HEK293 (cell line): Measurements from ENCODE around the gene TCIRG1.

Experiments used
- CTCF ChIA-PET: fragments of 350-600 bp; formaldehyde crosslinking; extraction: SDS; loops from one replicate; lab custom pipeline; 2021; ENCODE audit warnings: antibody characterized with exemption; lab: Yijun Ruan, JAX
- POLR2A ChIA-PET: fragments of 300-600 bp; formaldehyde crosslinking; extraction: SDS; loops from one replicate; lab custom pipeline; 2020; ENCODE audit warnings: antibody characterized with exemption, inconsistent platforms; lab: Yijun Ruan, JAX
- H3K27ac ChIP-seq: fragments of 200-500 bp; sonication (Bioruptor generic); 2 replicates; pipeline ENCODE4 v1.5.1; 2014; ENCODE audit warnings: low read depth, low read length, control low read depth, inconsistent platforms; ENCODE audit errors: extremely low read depth
- H3K36me3 ChIP-seq, 2 experiments: fragments of 200-500 bp in 1 of 2; sonication (Bioruptor generic) in 1 of 2; 1 replicate in 1 of 2; 2 replicates in 1 of 2; pipeline ENCODE4 v1.5.1; 2014 to 2017; ENCODE audit warnings: inconsistent platforms in 2 of 2, low read length in 2 of 2; ENCODE audit not compliant: control insufficient read depth in 2 of 2, insufficient read depth in 1 of 2
- H3K4me1 ChIP-seq: fragments of 200-500 bp; sonication (Bioruptor generic); 2 replicates; pipeline ENCODE4 v1.5.1; 2014; ENCODE audit warnings: mild to moderate bottlenecking, low read length, inconsistent platforms; ENCODE audit not compliant: control insufficient read depth, insufficient read depth
- H3K4me3 ChIP-seq: 2 replicates; pipeline ENCODE4 v1.5.1; 2011; ENCODE audit warnings: low read depth, mild to moderate bottlenecking, control low read depth, low read length, moderate library complexity
- H3K9me3 ChIP-seq: fragments of 200-500 bp; sonication (Bioruptor generic); 2 replicates; pipeline ENCODE4 v1.5.1; 2014; ENCODE audit warnings: low read depth, low read length, inconsistent platforms; ENCODE audit not compliant: control insufficient read depth, insufficient read depth
- GLI2 ChIP-seq: fragments of 450-650 bp; formaldehyde crosslinking; IDR thresholded peaks from 2 replicates; pipeline ENCODE4; 2017; ENCODE audit warnings: missing biosample characterization, missing genetic modification characterization, low read depth, borderline replicate concordance
- GLI4 ChIP-seq: fragments of 450-650 bp; formaldehyde crosslinking; IDR thresholded peaks from 2 replicates; pipeline ENCODE4 v1.5.1; 2016; ENCODE audit warnings: missing biosample characterization, missing genetic modification characterization
- HOXA7 ChIP-seq: sonication (generic); formaldehyde crosslinking; IDR thresholded peaks from 2 replicates; pipeline ENCODE4 v1.8.1; 2022; ENCODE audit warnings: missing genetic modification reagents, borderline replicate concordance
- KLF16 ChIP-seq: fragments of 450-650 bp; formaldehyde crosslinking; IDR thresholded peaks from 2 replicates; pipeline ENCODE4 v1.5.1; 2017; ENCODE audit warnings: missing biosample characterization, missing genetic modification characterization
- KLF8 ChIP-seq: fragments of 450-650 bp; formaldehyde crosslinking; IDR thresholded peaks from 2 replicates; pipeline ENCODE4 v1.5.1; 2016; ENCODE audit warnings: missing biosample characterization, missing genetic modification characterization
- KLF9 ChIP-seq: fragments of 450-650 bp; formaldehyde crosslinking; IDR thresholded peaks from 2 replicates; pipeline ENCODE4 v1.5.1; 2016; ENCODE audit warnings: missing biosample characterization, missing genetic modification characterization, low read depth
- SCRT1 ChIP-seq: fragments of 450-650 bp; formaldehyde crosslinking; IDR thresholded peaks from 2 replicates; pipeline ENCODE4 v1.5.1; 2016; ENCODE audit warnings: missing biosample characterization, missing genetic modification characterization, borderline replicate concordance
- SETDB1 ChIP-seq: IDR thresholded peaks from one replicate; pipeline ENCODE4 v1.6.1; 2017; ENCODE audit warnings: mild to moderate bottlenecking, low read length, moderate library complexity, mixed read lengths; ENCODE audit not compliant: insufficient read length
- WT1 ChIP-seq: fragments of 450-650 bp; formaldehyde crosslinking; IDR thresholded peaks from 2 replicates; pipeline ENCODE4 v1.5.1; 2016; ENCODE audit warnings: missing biosample characterization, missing genetic modification characterization
- YY1 ChIP-seq: fragments of 450-650 bp; formaldehyde crosslinking; IDR thresholded peaks from 2 replicates; pipeline ENCODE4 v1.5.1; 2018; ENCODE audit warnings: missing biosample characterization, missing genetic modification characterization
- ZBTB20 ChIP-seq: fragments of 450-650 bp; formaldehyde crosslinking; IDR thresholded peaks from 2 replicates; pipeline ENCODE4 v1.5.1; 2016; ENCODE audit warnings: missing biosample characterization, missing genetic modification characterization
- ZNF133 ChIP-seq: fragments of 450-650 bp; formaldehyde crosslinking; IDR thresholded peaks from 2 replicates; pipeline ENCODE4 v1.5.1; 2016; ENCODE audit warnings: missing biosample characterization, missing genetic modification characterization
- ZNF2 ChIP-seq: fragments of 450-650 bp; formaldehyde crosslinking; IDR thresholded peaks from 2 replicates; pipeline ENCODE4 v1.5.1; 2016; ENCODE audit warnings: missing biosample characterization, missing genetic modification characterization
- ZNF302 ChIP-seq: fragments of 450-650 bp; formaldehyde crosslinking; IDR thresholded peaks from 2 replicates; pipeline ENCODE4 v1.5.1; 2016; ENCODE audit warnings: missing biosample characterization, missing genetic modification characterization, low read depth
- ZNF335 ChIP-seq: fragments of 450-650 bp; formaldehyde crosslinking; conservative IDR thresholded peaks from 2 replicates; pipeline ENCODE4 v1.5.1; 2016; ENCODE audit warnings: missing biosample characterization, missing genetic modification characterization
- ZNF366 ChIP-seq: fragments of 450-650 bp; formaldehyde crosslinking; conservative IDR thresholded peaks from 2 replicates; pipeline ENCODE4 v1.5.1; 2016; ENCODE audit warnings: missing biosample characterization, missing genetic modification characterization
- ZNF48 ChIP-seq: fragments of 450-650 bp; formaldehyde crosslinking; IDR thresholded peaks from 2 replicates; pipeline ENCODE4 v1.5.1; 2016; ENCODE audit warnings: missing biosample characterization, missing genetic modification characterization
- ZNF530 ChIP-seq: fragments of 450-650 bp; formaldehyde crosslinking; IDR thresholded peaks from 2 replicates; pipeline ENCODE4 v1.5.1; 2016; ENCODE audit warnings: low read depth, missing biosample characterization, missing genetic modification characterization
- ZNF624 ChIP-seq: fragments of 450-650 bp; formaldehyde crosslinking; IDR thresholded peaks from 2 replicates; pipeline ENCODE4 v1.5.1; 2017; ENCODE audit warnings: missing biosample characterization, missing genetic modification characterization
- ZNF654 ChIP-seq: fragments of 450-650 bp; formaldehyde crosslinking; IDR thresholded peaks from 2 replicates; pipeline ENCODE4 v1.5.1; 2016; ENCODE audit warnings: low read depth, missing biosample characterization, missing genetic modification characterization
- TF ChIP-seq, protein P1 (sequence below): fragments of 450-650 bp; formaldehyde crosslinking; IDR thresholded peaks from 2 replicates; pipeline ENCODE4 v1.5.1; 2016; ENCODE audit warnings: missing biosample characterization, missing genetic modification characterization
- TF ChIP-seq, protein P2 (sequence below): fragments of 450-650 bp; formaldehyde crosslinking; IDR thresholded peaks from 2 replicates; pipeline ENCODE4 v1.5.1; 2016; ENCODE audit warnings: missing biosample characterization, missing genetic modification characterization
- TF ChIP-seq, protein P3 (sequence below): sonication (generic); formaldehyde crosslinking; IDR thresholded peaks from 2 replicates; pipeline ENCODE4 v1.8.1; 2022; ENCODE audit warnings: mild to moderate bottlenecking, moderate library complexity, missing genetic modification reagents
- TF ChIP-seq, protein P4 (sequence below): fragments of 450-650 bp; formaldehyde crosslinking; IDR thresholded peaks from 2 replicates; pipeline ENCODE4 v1.5.1; 2016; ENCODE audit warnings: missing biosample characterization, missing genetic modification characterization
- TF ChIP-seq, protein P5 (sequence below): fragments of 450-650 bp; formaldehyde crosslinking; IDR thresholded peaks from 2 replicates; pipeline ENCODE4 v1.5.1; 2016; ENCODE audit warnings: missing biosample characterization, missing genetic modification characterization
- TF ChIP-seq, protein P6 (sequence below): fragments of 450-650 bp; formaldehyde crosslinking; IDR thresholded peaks from 2 replicates; pipeline ENCODE4 v1.5.1; 2017; ENCODE audit warnings: missing biosample characterization, missing genetic modification characterization

TCIRG1 gene

DNA sequence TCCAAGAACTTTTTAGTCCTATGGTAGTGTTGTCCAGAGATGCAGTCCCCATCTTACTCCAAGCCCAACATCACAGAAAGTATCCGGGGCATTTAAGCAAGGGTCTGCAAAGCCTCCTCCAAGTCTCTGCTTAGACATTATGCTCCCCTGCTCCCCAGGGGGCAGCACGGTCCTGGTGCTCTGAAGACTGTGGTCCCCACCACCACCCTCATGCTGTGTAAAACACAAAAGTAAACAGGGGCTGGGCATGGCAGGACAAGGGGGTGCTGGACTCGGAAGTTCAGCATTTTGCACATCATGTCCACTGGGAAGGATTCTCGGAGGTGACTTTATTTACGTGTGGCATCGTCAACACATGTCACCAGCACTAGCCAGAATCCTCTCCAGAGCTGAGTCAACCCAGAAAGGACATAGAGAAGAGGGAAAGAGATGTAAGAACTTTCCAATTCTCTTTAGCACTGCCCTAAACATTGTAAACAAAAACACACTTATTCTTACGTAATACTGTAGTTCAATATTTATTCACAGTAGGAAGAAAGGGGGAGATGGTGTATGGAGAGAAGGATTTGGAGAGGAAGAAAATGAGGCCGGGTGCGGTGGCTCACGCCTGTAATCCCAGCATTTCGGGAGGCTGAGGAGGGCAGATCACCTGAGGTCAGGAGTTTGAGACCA is 37.7 kb downstream of the TCIRG1 start:
- Histone ChIP-seq H3K27ac (no peak overlapping the region), H3K4me3 (no peak overlapping the region), H3K9me3 (no peaks in the 10 kb centered on the region), H3K4me1 (no peaks in the 10 kb centered on the region), H3K36me3 (peaks cover 0 to 65% of the 10 kb centered on the region in 2 experiments; a peak in 2 of 3 replicates)
- ChIA-PET POLR2A (no interaction called here), CTCF (interaction anchor here (1.0 to 1.3 kb wide), 2 partner anchors 82 to 122 kb away, joined by 3 to 4 read pairs; no protein-coding TSS in a partner anchor)
- TF ChIP-seq SCRT1 (tag by site-specific recombination) (no peak), GLI2 (tag by site-specific recombination) (no peak), KLF16 (tag by site-specific recombination) (no peak), WT1 (tag by site-specific recombination) (no peak), ZNF624 (tag by site-specific recombination) (no peak), ZBTB20 (tag by site-specific recombination) (no peak), ZNF654 (no peak), HOXA7 (no peak)
- TF ChIP-seq, protein P1, sequence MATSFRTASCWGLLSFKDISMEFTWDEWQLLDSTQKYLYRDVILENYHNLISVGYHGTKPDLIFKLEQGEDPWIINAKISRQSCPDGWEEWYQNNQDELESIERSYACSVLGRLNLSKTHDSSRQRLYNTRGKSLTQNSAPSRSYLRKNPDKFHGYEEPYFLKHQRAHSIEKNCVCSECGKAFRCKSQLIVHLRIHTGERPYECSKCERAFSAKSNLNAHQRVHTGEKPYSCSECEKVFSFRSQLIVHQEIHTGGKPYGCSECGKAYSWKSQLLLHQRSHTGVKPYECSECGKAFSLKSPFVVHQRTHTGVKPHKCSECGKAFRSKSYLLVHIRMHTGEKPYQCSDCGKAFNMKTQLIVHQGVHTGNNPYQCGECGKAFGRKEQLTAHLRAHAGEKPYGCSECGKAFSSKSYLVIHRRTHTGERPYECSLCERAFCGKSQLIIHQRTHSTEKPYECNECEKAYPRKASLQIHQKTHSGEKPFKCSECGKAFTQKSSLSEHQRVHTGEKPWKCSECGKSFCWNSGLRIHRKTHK (tag by site-specific recombination) = no peak

DNA sequence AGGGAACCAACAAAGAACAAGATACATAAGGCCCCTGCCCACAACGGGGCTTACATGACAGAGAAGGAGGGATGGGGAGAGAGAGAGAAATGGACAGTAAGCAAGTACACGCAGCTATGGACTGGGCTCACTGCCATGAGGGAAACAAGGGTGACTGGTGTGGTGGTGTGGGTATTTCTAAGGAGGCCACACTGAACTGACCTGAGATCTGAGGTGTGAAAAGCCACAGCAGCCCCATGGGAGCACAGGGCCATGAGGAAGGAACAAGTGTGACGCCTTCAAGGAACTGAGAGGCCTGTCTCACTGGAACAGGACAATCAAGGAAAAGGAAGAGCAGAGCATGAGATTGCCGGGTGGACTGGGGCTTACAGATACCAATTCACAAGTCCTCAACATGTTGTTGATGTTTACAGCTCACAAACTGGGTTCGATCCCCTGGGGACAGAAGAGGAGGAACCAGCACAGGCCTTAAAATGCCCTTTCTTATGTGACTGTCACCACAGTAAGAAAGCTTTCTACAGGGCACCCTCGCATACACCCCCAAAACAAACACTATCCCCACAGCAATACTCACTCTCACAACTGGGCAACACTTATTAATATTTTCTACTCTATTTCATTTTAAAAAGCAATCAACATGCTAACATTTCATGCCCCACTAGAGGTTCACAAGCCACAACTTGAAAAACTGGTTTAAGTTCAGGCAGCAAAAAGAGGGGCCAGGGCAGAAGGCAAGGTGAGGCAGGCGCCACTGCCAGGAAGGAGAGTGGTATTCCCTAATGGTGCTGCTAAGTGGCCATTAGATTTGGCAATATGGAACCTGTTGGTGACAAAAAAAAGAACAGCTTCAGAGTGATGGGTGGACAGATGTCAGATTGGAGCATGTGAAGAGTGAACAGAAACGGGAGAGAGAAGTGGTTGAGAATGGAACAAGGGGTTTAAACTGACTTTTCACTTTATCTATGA is 39.1 kb downstream of the TCIRG1 start:
- H3K9me3 ChIP-seq = no peaks in the 10 kb centered on the region
- 0 out of 2 replicates have a peak, but pooled peaks cover 1% of the 10 kb centered on the region for H3K4me1 ChIP-seq
- H3K4me3 ChIP-seq = no peak overlapping the region
- peaks cover 0 to 60% of the 10 kb centered on the region in 2 experiments; a peak in 1 of 3 replicates for H3K36me3 ChIP-seq
- ChIA-PET CTCF (interaction anchor here (1.5 kb wide), 1 partner anchor 12 kb away, joined by 3 read pairs; no protein-coding TSS in a partner anchor), POLR2A (no interaction called here)
- H3K27ac ChIP-seq = no peak overlapping the region
- TF ChIP-seq ZNF48 (tag by site-specific recombination) = no peak
- no peak for TF ChIP-seq ZNF133
- no peak for TF ChIP-seq SCRT1 (tag by site-specific recombination)
- no peak for TF ChIP-seq YY1 (tag by site-specific recombination)
- no peak for TF ChIP-seq ZNF2 (tag by site-specific recombination)
- no peak for TF ChIP-seq KLF8 (tag by site-specific recombination)
- TF ChIP-seq, protein P2, sequence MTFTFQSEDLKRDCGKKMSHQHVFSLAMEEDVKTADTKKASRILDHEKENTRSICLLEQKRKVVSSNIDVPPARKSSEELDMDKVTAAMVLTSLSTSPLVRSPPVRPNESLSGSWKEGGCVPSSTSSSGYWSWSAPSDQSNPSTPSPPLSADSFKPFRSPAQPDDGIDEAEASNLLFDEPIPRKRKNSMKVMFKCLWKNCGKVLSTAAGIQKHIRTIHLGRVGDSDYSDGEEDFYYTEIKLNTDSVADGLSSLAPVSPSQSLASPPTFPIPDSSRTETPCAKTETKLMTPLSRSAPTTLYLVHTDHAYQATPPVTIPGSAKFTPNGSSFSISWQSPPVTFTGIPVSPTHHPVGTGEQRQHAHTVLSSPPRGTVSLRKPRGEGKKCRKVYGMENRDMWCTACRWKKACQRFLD (tag by site-specific recombination) = no peak
- no peak for TF ChIP-seq ZNF366 (tag by site-specific recombination)
- TF ChIP-seq ZNF302 (tag by site-specific recombination) = no peak
- TF ChIP-seq, protein P3, sequence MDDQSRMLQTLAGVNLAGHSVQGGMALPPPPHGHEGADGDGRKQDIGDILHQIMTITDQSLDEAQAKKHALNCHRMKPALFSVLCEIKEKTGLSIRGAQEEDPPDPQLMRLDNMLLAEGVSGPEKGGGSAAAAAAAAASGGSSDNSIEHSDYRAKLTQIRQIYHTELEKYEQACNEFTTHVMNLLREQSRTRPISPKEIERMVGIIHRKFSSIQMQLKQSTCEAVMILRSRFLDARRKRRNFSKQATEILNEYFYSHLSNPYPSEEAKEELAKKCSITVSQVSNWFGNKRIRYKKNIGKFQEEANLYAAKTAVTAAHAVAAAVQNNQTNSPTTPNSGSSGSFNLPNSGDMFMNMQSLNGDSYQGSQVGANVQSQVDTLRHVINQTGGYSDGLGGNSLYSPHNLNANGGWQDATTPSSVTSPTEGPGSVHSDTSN (CRISPR knock-in tag) = no peak
- TF ChIP-seq SETDB1 = no peak
- no peak for TF ChIP-seq GLI4 (tag by site-specific recombination)
- no peak for TF ChIP-seq ZNF335 (tag by site-specific recombination)
- TF ChIP-seq KLF9 (tag by site-specific recombination) = no peak
- TF ChIP-seq, protein P4, sequence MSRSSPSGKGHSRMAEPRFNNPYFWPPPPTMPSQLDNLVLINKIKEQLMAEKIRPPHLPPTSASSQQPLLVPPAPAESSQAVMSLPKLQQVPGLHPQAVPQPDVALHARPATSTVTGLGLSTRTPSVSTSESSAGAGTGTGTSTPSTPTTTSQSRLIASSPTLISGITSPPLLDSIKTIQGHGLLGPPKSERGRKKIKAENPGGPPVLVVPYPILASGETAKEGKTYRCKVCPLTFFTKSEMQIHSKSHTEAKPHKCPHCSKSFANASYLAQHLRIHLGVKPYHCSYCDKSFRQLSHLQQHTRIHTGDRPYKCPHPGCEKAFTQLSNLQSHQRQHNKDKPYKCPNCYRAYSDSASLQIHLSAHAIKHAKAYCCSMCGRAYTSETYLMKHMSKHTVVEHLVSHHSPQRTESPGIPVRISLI (tag by site-specific recombination) = no peak
- TF ChIP-seq, protein P5, sequence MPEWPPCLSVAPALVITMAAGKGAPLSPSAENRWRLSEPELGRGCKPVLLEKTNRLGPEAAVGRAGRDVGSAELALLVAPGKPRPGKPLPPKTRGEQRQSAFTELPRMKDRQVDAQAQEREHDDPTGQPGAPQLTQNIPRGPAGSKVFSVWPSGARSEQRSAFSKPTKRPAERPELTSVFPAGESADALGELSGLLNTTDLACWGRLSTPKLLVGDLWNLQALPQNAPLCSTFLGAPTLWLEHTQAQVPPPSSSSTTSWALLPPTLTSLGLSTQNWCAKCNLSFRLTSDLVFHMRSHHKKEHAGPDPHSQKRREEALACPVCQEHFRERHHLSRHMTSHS (tag by site-specific recombination) = no peak
- TF ChIP-seq ZNF530 (tag by site-specific recombination) = no peak
- TF ChIP-seq, protein P6, sequence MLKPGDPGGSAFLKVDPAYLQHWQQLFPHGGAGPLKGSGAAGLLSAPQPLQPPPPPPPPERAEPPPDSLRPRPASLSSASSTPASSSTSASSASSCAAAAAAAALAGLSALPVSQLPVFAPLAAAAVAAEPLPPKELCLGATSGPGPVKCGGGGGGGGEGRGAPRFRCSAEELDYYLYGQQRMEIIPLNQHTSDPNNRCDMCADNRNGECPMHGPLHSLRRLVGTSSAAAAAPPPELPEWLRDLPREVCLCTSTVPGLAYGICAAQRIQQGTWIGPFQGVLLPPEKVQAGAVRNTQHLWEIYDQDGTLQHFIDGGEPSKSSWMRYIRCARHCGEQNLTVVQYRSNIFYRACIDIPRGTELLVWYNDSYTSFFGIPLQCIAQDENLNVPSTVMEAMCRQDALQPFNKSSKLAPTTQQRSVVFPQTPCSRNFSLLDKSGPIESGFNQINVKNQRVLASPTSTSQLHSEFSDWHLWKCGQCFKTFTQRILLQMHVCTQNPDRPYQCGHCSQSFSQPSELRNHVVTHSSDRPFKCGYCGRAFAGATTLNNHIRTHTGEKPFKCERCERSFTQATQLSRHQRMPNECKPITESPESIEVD (tag by site-specific recombination) = no peak
